NCI-H1694 (cell line): Measurements from ENCODE around the gene U2AF1.
"Not testable (repeated sequence)": the region's sequence is repeated elsewhere in the genome, so short reads cannot be mapped to it uniquely, and the experiment has no call there.

Experiments used
- DNase-seq: peaks from one replicate; lab custom pipeline; 2025; lab: John Stamatoyannopoulos, UW

The U2AF1 gene

GRCh38 chr21:43076643-43077042, 30.7 kb downstream of the U2AF1 start:
- DNase-seq: not testable (repeated sequence)

- not testable (repeated sequence) for DNase-seq
Observed at GRCh38 chr21:43076023-43076637, 31.2 kb downstream of the U2AF1 start.

GRCh38 chr21:43075170-43076022, 32.0 kb downstream of the U2AF1 start, which contains the start of gene CBS:
TSS of gene CBS (minus strand) at chr21:43075835. CDS start at chr21:43072193, 3,642 bp downstream.
- not testable (repeated sequence) for DNase-seq

GRCh38 chr21:43074401-43075169, 32.8 kb downstream of the U2AF1 start:
- not testable (repeated sequence) for DNase-seq

GRCh38 chr21:43072742-43073141, 34.6 kb downstream of the U2AF1 start:
- DNase-seq: not testable (repeated sequence)

- DNase-seq: not testable (repeated sequence)
Observed at GRCh38 chr21:43069682-43070081, 37.7 kb downstream of the U2AF1 start.

GRCh38 chr21:43068065-43068464, 39.3 kb downstream of the U2AF1 start:
- DNase-seq: not testable (repeated sequence)

GRCh38 chr21:43066690-43067089, 40.7 kb downstream of the U2AF1 start:
- DNase-seq: not testable (repeated sequence)

- not testable (repeated sequence) for DNase-seq
Observed at GRCh38 chr21:43065991-43066390, 41.4 kb downstream of the U2AF1 start.

GRCh38 chr21:43064265-43064917, 43.0 kb downstream of the U2AF1 start:
- DNase-seq: not testable (repeated sequence)

GRCh38 chr21:43062955-43063664, 44.3 kb downstream of the U2AF1 start:
- not testable (repeated sequence) for DNase-seq

- DNase-seq: not testable (repeated sequence)
Observed at GRCh38 chr21:43053112-43053511, 54.3 kb downstream of the U2AF1 start.

- DNase-seq: not testable (repeated sequence)
Observed at GRCh38 chr21:43045876-43046821, 61.2 kb downstream of the U2AF1 start.

- not testable (repeated sequence) for DNase-seq
Observed at GRCh38 chr21:43045165-43045875, 62.0 kb downstream of the U2AF1 start.

GRCh38 chr21:43044547-43044946, 62.8 kb downstream of the U2AF1 start:
- not testable (repeated sequence) for DNase-seq

- not testable (repeated sequence) for DNase-seq
Observed at GRCh38 chr21:43043291-43043690, 64.1 kb downstream of the U2AF1 start.
